GM15510 (cell line): Measurements from ENCODE around the gene TGFBR2.

ENCODE experiments used
- POLR2A ChIP-seq: IDR thresholded peaks from 3 replicates; pipeline ENCODE4 v1.6.1; 2011; ENCODE audit warnings: borderline replicate concordance; ENCODE audit not compliant: insufficient read length; ENCODE audit errors: extremely low read depth

TGFBR2 gene

DNA sequence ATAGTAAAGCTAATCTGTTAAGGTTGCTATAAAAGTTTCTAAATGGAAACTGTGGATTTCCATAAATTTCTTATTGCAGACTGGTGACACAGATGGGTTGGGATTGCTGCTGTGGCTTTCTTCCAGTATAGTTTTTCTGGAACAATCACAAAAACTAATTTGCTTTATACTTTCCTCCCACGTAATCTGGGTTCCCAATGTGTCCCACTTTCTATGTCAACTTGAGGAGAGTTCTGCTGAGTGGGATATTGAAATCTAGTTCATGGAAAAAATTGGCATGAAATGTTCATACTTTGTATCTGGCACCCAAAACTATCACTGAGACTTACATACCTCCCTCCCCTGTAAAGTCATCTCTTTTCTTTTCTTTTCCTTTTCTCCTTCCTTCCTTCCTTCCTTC, 126.8 kb downstream of the TGFBR2 start:
- TF ChIP-seq POLR2A, result no peak

DNA sequence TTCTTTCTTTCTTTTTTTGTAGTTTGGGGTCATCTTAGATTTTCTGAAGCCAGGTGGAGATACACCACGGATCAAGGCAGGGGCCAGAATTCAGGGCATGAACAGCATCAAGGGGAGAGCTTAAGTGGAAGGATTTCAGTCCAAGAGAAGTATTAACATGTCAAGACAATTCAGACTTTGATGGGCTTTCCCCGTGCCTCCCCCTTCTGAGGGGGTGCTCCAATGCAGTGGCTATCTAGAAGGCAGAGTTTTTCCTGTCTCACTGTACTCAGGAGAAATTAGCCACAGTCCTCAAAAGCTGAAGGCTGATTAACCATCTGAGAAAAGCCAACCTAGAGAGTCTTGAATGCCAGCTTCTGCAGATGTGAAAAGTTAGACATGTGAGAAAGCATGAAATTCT, 127.3 kb downstream of the TGFBR2 start:
- TF ChIP-seq POLR2A, result no peak

DNA sequence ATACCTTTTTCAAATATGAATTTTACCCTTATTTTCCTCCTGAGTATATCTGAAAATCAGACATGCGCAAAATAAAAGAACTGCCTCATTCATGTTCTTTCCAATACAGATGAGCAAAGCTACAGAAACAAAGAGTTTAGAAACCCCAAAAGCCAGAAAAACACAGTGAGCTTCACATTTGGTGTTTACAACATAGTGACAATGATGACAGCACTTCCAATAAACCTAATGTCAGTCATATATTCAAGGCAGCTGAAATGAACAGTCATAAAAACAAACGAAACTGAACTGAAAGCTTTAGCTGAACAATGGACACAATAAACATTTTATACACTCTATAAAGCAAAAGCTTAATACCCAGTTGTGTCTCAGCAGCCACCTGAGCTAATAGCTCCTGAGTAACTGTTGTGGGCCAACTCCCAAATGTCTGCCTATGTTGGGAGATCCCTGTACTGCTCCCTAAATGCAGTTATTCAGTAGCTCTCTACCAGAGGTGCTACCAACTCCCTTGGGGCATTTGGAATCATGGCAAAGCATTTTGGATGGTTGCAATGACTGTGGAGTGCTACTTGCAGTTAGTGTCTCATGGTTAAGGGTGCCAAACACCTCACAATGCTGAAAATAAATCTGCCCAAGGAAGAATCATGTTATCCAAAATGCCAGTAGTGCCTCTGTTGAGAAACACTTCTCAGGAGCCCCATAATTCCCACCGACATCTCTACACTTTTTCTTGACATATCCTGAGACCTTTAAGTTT, 131.5 kb downstream of the TGFBR2 start:
- TF ChIP-seq POLR2A, result no peak

DNA sequence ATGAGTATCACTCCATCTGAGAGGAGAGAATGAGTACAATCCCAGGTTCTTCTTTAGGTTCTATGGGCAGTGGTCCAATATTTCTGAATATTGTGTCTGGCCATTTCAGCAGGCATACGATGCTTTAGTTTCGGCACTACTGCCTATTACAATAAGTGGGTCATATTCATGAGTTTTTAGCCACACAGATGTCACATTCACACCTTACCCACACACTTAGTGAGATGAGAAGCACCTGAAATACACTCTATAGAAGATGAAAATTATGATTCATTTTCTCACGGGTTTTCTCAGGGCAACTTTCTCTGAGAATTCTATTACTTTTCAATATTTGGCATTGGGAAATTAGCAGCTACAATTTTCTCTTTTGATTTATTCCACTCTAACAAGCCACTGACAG, 132.2 kb downstream of the TGFBR2 start:
- TF ChIP-seq POLR2A, result no peak

GRCh38 chr3:30741889-30742288, 135.5 kb downstream of the TGFBR2 start:
- no peak for TF ChIP-seq POLR2A

- TF ChIP-seq POLR2A, result no peak
Observed at GRCh38 chr3:30742796-30743619, 136.6 kb downstream of the TGFBR2 start.
